Skin epidermis (tissue), 12 donors: ENCODE data around the gene OXLD1.
"Not testable (repeated sequence)": the region's sequence is repeated elsewhere in the genome, so short reads cannot be mapped to it uniquely, and the experiment has no call there.

ENCODE experiments used
- H3K27ac ChIP-seq, 21 experiments: fragments of 200-600 bp; sonication (generic) in 11 of 21; one replicate each; pipeline ENCODE4 v1.5.0; 2020; ENCODE audit warnings: mild to moderate bottlenecking in 3 of 21, inconsistent platforms in 2 of 21, moderate library complexity in 2 of 21
- H3K4me3 ChIP-seq, 7 experiments: fragments of 200-600 bp; sonication (generic) in 2 of 7; one replicate each; pipeline ENCODE4 v1.5.0; 2020; ENCODE audit warnings: inconsistent platforms in 2 of 7, mild to moderate bottlenecking in 2 of 7, moderate library complexity in 1 of 7

OXLD1 gene

DNA sequence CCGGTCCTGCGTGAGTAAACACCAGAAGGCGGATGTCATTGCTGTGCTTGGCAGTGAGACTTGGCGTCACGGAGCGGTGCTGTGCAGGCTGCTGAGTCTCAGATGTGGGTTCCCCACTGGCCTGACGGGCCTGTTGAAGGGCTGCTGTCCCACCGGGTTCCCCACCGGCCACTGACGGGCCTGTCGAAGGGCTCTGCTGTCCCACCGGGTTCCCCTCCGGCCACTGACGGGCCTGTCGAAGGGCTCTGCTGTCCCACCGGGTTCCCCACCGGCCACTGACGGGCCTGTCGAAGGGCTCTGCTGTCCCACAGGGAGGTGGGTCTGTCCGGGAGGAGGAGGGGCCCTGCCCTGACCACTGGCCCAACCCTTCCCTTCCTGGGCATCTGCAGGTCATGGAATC lies 20.2 kb upstream of the OXLD1 start:
- Histone ChIP-seq H3K4me3 (no peak overlapping the region), H3K27ac (no peak overlapping the region)

GRCh38 chr17:81685108-81685507 lies 18.7 kb upstream of the OXLD1 start:
- Histone ChIP-seq H3K27ac (peak overlapping the region in 19 of 21 experiments; percentile 88 to 99 (median 95)), H3K4me3 (peak overlapping the region; percentile 59 to 100 (median 96))

GRCh38 chr17:81684442-81684911 lies 18.1 kb upstream of the OXLD1 start:
- Histone ChIP-seq H3K27ac (peak overlapping the region; percentile 84 to 99 (median 95)), H3K4me3 (peak overlapping the region; percentile 59 to 100 (median 96))

DNA sequence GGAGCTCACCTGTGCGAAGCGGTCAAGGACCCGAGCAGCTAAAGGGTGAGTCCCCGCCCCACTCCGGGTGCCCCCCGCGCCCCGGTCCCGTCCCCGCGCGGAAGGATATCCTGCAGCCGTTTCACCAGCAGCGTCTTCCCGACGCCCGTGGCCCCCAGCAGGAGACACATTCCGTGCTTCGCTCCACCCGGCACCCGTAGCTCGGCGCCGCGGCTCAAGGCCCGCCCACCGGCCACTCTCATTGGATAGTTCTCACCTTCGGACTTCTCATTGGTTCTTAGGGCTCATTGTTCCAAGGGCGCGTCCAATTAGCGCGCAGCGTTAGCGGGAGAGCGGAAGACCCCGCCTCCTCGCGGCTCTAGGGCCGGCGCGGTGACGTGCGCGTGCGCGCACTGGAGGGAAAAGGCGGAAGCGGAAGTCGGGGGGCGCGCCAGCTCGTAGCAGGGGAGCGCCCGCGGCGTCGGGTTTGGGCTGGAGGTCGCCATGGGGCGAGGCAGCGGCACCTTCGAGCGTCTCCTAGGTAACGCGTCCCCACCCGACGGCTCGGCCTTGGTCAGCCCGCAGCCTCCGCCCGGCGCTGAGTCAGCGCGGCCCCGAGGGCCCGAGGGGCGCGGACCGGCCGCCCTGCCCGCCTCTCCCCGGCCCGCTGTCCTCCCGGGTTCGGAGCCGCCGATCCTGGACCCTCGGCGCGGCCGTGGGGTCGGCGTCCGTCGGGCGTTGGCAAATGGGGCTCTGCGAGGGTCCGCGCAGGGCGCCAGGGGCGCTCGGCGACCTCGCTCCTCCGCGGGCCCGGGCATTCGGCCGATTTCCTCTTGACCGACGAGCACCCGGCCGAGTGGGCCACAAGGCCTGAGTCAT lies 17.4 kb upstream of the OXLD1 start, which contains the start of the genes ARL16 and HGS:
TSS of gene ARL16 (minus strand) at position 214 of the 858 bp plus-strand sequence. CDS start at position 170, 44 bp downstream.
TSS of gene HGS (plus strand) at position 428 of the 858 bp plus-strand sequence. CDS start at position 484, 56 bp downstream.
- Histone ChIP-seq H3K4me3 (peak within 1 kb of the TSS; percentile 59 to 100 (median 96)), H3K27ac (peak within 1 kb of the TSS; percentile 84 to 99 (median 95))

DNA sequence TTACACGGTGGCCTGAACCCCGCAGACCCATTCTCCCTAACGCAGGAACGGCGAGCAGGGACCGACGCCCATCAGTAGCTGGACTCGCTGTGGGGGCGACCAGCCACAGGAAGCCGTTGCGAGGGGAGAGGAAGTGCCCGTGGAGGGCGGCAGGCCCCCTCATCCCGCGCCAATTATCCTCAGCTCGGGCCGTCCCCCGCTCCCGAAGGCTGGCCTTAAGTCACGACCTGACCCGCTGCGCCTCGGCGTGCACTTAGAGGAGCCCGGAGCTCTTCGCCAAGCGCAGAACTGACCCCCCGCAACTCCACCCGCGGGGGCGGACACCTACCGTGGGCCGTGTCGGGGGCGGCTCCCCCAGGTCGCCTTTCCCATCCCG lies 16.8 kb upstream of the OXLD1 start:
- Histone ChIP-seq H3K27ac (peak overlapping the region; percentile 69 to 98 (median 92)), H3K4me3 (peak overlapping the region; percentile 59 to 100 (median 96))

- Histone ChIP-seq H3K4me3 (peak overlapping the region; percentile 59 to 100 (median 96)), H3K27ac (peak overlapping the region in 20 of 21 experiments; percentile 69 to 98 (median 92))
These were observed 16.3 kb upstream of the OXLD1 start for GRCh38 chr17:81682565-81683207.

DNA sequence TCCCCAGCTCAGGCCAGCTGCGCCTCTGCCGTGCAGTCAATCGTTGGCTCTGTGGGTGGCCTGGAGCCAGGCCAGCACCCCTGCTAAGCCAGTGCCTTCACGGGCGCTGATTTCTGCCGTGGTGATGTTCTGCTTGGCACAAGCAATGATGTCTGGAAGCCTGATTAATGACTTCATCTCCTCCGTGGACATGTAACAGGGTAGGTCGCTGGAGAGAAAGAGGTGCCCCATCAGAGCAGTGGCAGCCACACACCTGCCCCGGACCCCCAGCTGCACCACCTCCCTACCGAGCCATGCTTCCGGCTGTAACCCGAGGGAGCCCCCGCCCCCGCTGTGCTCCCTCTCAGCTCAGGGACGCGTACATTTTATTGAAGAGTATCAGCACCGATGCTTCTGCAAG lies 15.3 kb upstream of the OXLD1 start:
- no peak overlapping the region for H3K27ac ChIP-seq
- no peak overlapping the region for H3K4me3 ChIP-seq

DNA sequence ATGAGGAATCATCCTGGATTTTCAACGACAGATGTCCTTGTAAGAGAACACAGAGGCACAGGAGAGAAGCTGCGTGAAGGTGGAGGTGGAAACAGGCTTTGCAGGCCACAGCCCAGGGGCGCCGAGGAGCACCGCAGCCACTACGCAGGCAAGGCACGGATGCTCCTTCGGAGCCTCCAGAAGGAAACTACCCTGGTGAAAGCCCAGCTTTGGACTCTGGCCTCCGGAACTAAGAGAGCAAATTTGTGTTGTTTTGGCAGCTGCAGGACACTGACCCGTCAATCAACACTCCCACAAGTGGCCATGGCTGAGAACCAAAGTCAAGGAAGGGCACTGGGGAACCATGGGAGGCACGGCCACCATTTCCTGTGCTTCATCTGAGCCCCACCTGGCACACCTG lies 13.7 kb upstream of the OXLD1 start:
- Histone ChIP-seq H3K27ac (no peak overlapping the region), H3K4me3 (no peak overlapping the region)

- Histone ChIP-seq H3K27ac (peak overlapping the region in 1 of 21 experiments; percentile 4), H3K4me3 (no peak overlapping the region)
These were observed 10.5 kb upstream of the OXLD1 start for GRCh38 chr17:81676906-81677305.

DNA sequence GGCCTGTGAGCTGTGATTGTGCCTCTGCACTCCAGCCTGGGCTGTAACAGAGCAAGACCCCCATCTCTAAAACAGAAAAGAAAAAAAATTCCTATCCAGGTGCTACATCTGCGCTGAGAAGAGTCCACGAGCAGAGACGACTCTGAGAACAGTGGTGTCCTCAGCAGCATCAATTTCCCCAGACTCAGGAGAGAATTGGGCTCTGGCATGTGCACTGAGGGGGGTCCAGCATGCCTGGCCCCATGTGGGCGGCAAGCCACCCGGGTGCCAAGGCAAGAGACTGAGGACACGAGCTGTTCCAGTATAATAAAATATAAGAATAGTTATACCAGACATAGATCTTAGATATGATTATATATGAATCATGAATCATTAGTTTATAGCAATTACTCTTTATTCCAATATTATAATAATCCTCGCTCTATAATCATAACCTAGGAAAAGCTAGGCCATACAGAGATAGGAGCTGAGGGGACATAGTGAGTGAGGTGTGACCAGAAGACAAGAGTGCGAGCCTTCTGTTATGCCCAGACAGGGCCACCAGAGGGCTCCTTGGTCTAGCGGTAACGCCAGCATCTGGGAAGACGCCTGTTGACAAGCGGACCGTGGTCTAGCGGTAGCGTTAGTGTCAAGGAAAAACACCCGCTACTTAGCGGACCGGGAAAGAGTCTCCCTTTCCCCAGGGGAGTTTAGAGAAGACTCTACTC lies 9.3 kb upstream of the OXLD1 start:
- not testable (repeated sequence) for H3K27ac ChIP-seq, H3K4me3 ChIP-seq

GRCh38 chr17:81673561-81674258 lies 7.3 kb upstream of the OXLD1 start:
- no peak overlapping the region for H3K27ac ChIP-seq

GRCh38 chr17:81672954-81673353 lies 6.5 kb upstream of the OXLD1 start:
- H3K27ac ChIP-seq = no peak overlapping the region
- H3K4me3 ChIP-seq = no peak overlapping the region

More at GRCh38 chr17:81673561-81674258, 7.3 kb upstream of the OXLD1 start:
- H3K4me3 ChIP-seq = no peak overlapping the region

- Histone ChIP-seq H3K27ac (no peak overlapping the region), H3K4me3 (no peak overlapping the region)
These were observed 6.1 kb upstream of the OXLD1 start for GRCh38 chr17:81672504-81672903.

DNA sequence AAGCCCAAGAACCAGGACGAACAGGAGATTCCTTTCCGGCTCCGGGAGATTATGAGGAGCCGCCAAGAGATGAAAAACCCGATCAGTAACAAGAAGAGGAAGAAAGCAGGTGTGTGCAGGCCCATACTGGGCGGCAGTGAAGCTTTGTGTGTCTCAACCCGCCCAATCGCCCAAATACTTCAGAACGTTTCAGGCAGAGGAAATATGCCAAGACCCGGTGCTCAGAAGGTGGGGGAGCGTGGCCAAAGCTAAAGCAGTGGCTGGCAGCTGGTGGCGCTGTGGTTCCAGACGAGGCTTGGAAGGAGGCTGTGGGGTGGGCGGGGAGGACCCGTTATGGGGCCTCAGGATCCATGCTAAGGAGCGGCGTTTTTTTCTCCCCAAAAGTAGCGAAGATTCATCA lies 1.3 kb upstream of the OXLD1 start:
- Histone ChIP-seq H3K4me3 (peak overlapping the region in 5 of 7 experiments; percentile 93 to 99 (median 95)), H3K27ac (peak overlapping the region in 18 of 21 experiments; percentile 50 to 99 (median 96))

DNA sequence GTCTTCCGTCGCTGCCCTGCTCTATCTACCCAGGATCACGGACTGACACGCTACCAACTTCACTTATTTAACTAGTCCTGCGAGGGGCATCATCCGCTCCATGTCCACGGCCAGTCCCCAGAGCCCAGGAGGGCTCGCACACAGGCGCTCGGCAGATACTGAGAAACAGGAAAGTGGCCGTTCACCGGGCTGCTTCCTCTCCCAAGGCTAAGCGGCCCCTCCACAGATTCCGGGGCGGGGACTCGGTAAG lies 388 bp downstream of the OXLD1 start:
- H3K4me3 ChIP-seq = peak overlapping the region; percentile 70 to 99 (median 95)
- H3K27ac ChIP-seq = peak overlapping the region; percentile 40 to 99 (median 94)

DNA sequence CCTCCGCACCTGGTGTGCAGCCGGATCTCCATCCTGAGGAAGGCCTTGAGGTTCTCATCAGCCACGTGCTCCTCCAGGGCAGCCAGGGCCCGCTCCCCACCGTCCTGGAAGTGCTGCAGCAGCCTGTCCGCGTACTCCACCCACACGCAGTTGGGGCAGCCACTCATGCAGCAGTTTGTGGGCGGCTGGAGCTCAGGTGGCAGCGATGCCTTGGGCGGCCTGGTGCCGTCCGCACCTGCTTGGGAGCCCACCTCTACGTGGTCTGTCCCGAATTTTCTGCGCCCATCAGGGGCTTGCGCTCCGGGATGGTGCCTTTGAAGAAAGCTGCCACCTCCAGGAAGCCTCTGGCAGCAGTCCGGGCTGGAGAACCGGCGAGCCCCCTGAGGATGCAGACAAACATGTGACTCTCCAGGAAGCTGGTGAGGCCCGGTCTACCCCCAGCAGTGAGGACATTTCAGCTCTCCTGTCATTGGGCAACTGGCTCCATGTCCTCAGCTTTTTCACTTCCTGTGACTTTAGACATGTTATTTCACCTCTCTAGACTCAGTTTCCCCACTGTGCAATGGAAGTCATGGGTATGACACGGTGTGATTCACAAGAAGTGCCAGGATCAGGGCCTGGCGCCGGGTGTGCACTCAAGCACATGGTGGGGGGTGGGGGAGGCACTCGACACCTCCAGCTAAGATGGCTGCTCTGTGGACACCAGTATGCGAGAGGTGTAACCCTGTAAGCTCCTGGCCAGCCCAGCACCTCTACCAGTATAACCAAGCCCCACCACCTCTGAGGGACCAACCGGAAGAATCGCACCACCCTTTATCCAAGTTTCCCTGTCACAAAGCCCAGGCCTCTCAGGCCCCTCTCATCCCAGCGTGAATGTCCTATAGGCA lies 957 bp downstream of the OXLD1 start:
- peak overlapping the region in 20 of 21 experiments; percentile 89 to 99 (median 94) for H3K27ac ChIP-seq
- peak overlapping the region; percentile 70 to 99 (median 95) for H3K4me3 ChIP-seq

DNA sequence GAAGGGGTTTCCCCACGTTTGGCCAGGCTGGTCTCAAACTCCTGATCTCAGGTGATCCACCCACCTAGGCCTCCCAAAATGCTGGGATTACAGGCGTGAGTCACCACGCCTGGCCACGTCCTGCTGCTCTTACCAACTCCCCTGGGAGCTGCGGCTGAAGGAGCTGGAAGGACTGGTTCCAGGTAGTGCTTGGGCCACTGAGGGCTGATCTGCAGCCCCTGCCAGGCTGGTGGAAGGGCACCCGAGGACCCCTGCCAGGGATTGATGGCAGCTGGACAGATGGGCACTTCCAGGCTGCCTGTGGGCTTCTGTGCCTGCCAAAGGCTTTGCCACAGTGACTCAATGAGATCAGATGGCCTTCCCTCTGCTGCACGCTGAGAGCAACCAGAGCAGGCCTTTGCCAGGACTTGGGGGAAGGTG lies 2.3 kb downstream of the OXLD1 start:
- no peak overlapping the region for H3K4me3 ChIP-seq
- peak overlapping the region in 4 of 21 experiments; percentile 2 to 58 (median 8) for H3K27ac ChIP-seq

- Histone ChIP-seq H3K4me3 (no peak overlapping the region), H3K27ac (peak overlapping the region in 2 of 21 experiments; percentile 5 to 58)
These were observed 4.4 kb downstream of the OXLD1 start for GRCh38 chr17:81662002-81662401.
